Endothelial cell of umbilical vein (primary cell): ENCODE results near the gene YPEL5. TPM values are rescaled to one million over a fixed set of nuclear protein-coding genes. Genes with fewer than 3 reads are reported as not detected.

Experiments
- BruUV-seq: library from RNA; stranded (reverse); fragments of 400-500 nt; replicated peaks from 2 replicates; lab custom pipeline; 2021; lab: Mats Ljungman, UMichigan
- CTCF ChIA-PET: fragments of 300-600, 350-600 bp; sonication (Branson Sonifier 250); formaldehyde crosslinking; loops from one replicate; lab custom pipeline; 2021; ENCODE audit warnings: antibody characterized with exemption, inconsistent platforms; lab: Charles Lee
- POLR2A ChIA-PET: fragments of 300-600, 350-600 bp; sonication (Branson Sonifier 250); formaldehyde crosslinking; loops from one replicate; lab custom pipeline; 2021; ENCODE audit warnings: antibody characterized with exemption, inconsistent platforms; lab: Charles Lee
- DNase-seq: peaks from one replicate; pipeline ENCODE4 v3.0.0-alpha.2; 2011; ENCODE audit warnings: low read depth, low spot score
- FAIRE-seq: peaks from 2 replicates; lab custom pipeline; 2011; peaks lifted over from hg19 to GRCh38; lab: Jason Lieb, UNC
- H2AFZ ChIP-seq: 2 replicates; pipeline ENCODE4 v1.6.0; 2012; ENCODE audit warnings: low read depth, low read length, control low read depth, inconsistent platforms
- H3K27ac ChIP-seq: 2 replicates; pipeline ENCODE4 v1.5.1; 2011; ENCODE audit warnings: low read depth, mild to moderate bottlenecking, control low read depth, low read length, moderate library complexity; ENCODE audit not compliant: insufficient read depth
- H3K27me3 ChIP-seq, 2 experiments: 2 replicates each; pipeline versions ENCODE4 v1.6.0 to v1.6.1; 2011; ENCODE audit warnings: low read length in 2 of 2, mixed read lengths in 1 of 2; ENCODE audit not compliant: control insufficient read depth in 2 of 2, insufficient read depth in 2 of 2
- H3K36me3 ChIP-seq, 2 experiments: 2 replicates in 1 of 2; 3 replicates in 1 of 2; pipeline ENCODE4 v1.5.1; 2011; ENCODE audit warnings: low read length in 2 of 2, mild to moderate bottlenecking in 1 of 2, moderate library complexity in 1 of 2; ENCODE audit not compliant: control insufficient read depth in 2 of 2, insufficient read depth in 2 of 2; ENCODE audit errors: extremely low read depth in 1 of 2
- H3K4me1 ChIP-seq: 3 replicates; pipeline ENCODE4 v1.5.1; 2011; ENCODE audit warnings: mild to moderate bottlenecking, low read length; ENCODE audit not compliant: control insufficient read depth, insufficient read depth; ENCODE audit errors: extremely low read depth
- H3K4me2 ChIP-seq: 2 replicates; pipeline ENCODE4 v1.6.1; 2011; ENCODE audit warnings: low read length, control low read depth, mixed read lengths; ENCODE audit not compliant: insufficient read depth
- H3K4me3 ChIP-seq, 3 experiments: fragments of 200-600 bp in 1 of 3; sonication (generic), shearing (Covaris generic) in 1 of 3; replicated peaks in 1 of 3; 2 replicates each; pipeline ENCODE4 v1.5.1; 2011 to 2016; ENCODE audit warnings: control low read depth in 3 of 3, low read length in 3 of 3, mild to moderate bottlenecking in 2 of 3, inconsistent platforms in 1 of 3, low read depth in 1 of 3, moderate library complexity in 1 of 3; ENCODE audit not compliant: insufficient read depth in 1 of 3
- H3K79me2 ChIP-seq: 2 replicates; pipeline ENCODE4 v1.6.0; 2012; ENCODE audit warnings: low read length, inconsistent platforms; ENCODE audit not compliant: control insufficient read depth, insufficient read depth
- H3K9ac ChIP-seq: replicated peaks from 2 replicates; pipeline ENCODE3; 2011; ENCODE audit warnings: low read length, control low read depth; ENCODE audit not compliant: insufficient read depth; ENCODE audit errors: extremely low read depth
- H3K9me1 ChIP-seq: replicated peaks from 3 replicates; pipeline ENCODE4 v1.6.0; 2011; ENCODE audit warnings: mild to moderate bottlenecking, low read length; ENCODE audit not compliant: control insufficient read depth, insufficient read depth; ENCODE audit errors: extremely low read depth
- H3K9me3 ChIP-seq: replicated peaks from 2 replicates; pipeline ENCODE4 v1.5.1; 2012; ENCODE audit warnings: low read length, inconsistent platforms; ENCODE audit not compliant: control insufficient read depth, insufficient read depth
- H4K20me1 ChIP-seq: replicated peaks from 2 replicates; pipeline ENCODE3; 2011; ENCODE audit warnings: mild to moderate bottlenecking, low read length; ENCODE audit not compliant: control insufficient read depth, insufficient read depth; ENCODE audit errors: extremely low read depth
- FOS ChIP-seq: IDR thresholded peaks from 2 replicates; pipeline ENCODE4 v1.6.1; 2011; ENCODE audit warnings: mild to moderate bottlenecking, low read length, moderate library complexity, borderline replicate concordance; ENCODE audit not compliant: insufficient read depth
- JUN ChIP-seq: IDR thresholded peaks from 2 replicates; pipeline ENCODE4 v1.6.1; 2011; ENCODE audit warnings: borderline replicate concordance, low read depth; ENCODE audit not compliant: insufficient read length, insufficient read depth
- POLR2A ChIP-seq: IDR thresholded peaks from 2 replicates; pipeline ENCODE4 v1.6.1; 2012; ENCODE audit warnings: low read depth, mild to moderate bottlenecking, control low read depth, low read length
- POLR2AphosphoS5 ChIP-seq: IDR thresholded peaks from 2 replicates; pipeline ENCODE4 v1.6.1; 2012; ENCODE audit warnings: low read depth, mild to moderate bottlenecking, control low read depth, low read length, moderate library complexity; ENCODE audit not compliant: insufficient read depth
- dilution Hi-C: fragments of 300-500 bp; cut with MboI; formaldehyde crosslinking; loops from one replicate; pipeline ENCODE4 v1.15.0; 2019; ENCODE audit warnings: low sequenced_read_pairs; ENCODE audit not compliant: extremely low pct_ligation_motif_present
- intact Hi-C: fragments of 100-400 bp; cut with micrococcal nuclease; formaldehyde crosslinking; loops from one replicate; pipeline ENCODE4 v1.10.0; 2022
- polyA plus RNA-seq, 4 experiments: library from polyadenylated mRNA; depleted of rRNA in 3 of 4; stranded (reverse) in 3 of 4; unstranded in 1 of 4; fragments of >200 nt; gene quantifications; 2 replicates each; pipeline versions ENCODE4 v1.2.1 to v1.2.3, GENCODE V29; 2011 to 2012; ENCODE audit warnings: missing spikeins in 1 of 4
- total RNA-seq: library from RNA; stranded (reverse); gene quantifications from 2 replicates; pipeline ENCODE4 v1.2.3, GENCODE V29; 2021
- TF ChIP-seq, protein P1 (sequence below): IDR thresholded peaks from 2 replicates; pipeline ENCODE4 v1.6.1; 2011; ENCODE audit not compliant: insufficient read depth, insufficient read length
- TF ChIP-seq, protein P2 (sequence below), 2 donors: IDR thresholded peaks; 1 replicate in 1 of 2; 2 replicates in 1 of 2; pipeline ENCODE4 v1.5.1; 2011; ENCODE audit warnings: low read length in 2 of 2, mild to moderate bottlenecking in 2 of 2, moderate library complexity in 2 of 2, control low read depth in 1 of 2, inconsistent platforms in 1 of 2, low read depth in 1 of 2; ENCODE audit not compliant: insufficient read depth in 1 of 2; ENCODE audit errors: extremely low read depth in 1 of 2

Gene YPEL5
- total and polyA plus RNA-seq, 2 donors (not counting 3 experiments of a cell fraction or from before 2014, with no cell fraction given) = 49.5 to 62.0 TPM

DNA sequence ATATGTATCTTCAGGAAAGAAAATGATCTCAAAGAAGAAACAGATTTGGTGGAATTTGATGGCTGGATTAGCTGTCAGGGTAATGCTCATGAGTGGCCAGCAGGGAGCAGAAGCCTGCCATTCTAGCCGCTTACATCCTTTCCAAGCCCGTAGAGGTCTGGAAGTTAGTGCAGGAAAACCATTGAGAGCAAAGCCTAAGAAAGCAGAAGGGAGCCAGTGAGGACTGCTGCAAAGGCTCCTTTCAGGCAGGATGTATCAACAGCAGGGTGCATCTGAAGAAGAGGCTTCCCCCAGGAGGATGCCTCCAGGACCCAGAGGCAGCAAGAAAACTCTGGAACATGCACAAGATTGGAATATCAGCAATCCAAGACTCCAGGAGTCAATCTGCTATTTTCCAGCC lies 61.6 kb downstream of the YPEL5 start:
- no peaks in the 10 kb centered on the region for H3K9me1 ChIP-seq
- POLR2A ChIA-PET = no interaction called here
- dilution Hi-C loops = no loop called here
- peaks cover 0 to 2% of the 10 kb centered on the region in 2 experiments for H3K27me3 ChIP-seq
- no peak overlapping the region for H2AFZ ChIP-seq
- intact Hi-C loops = loop anchor here (1.0 to 5.0 kb wide), 5 partner anchors 43 to 654 kb away; partner anchors contain the start of gene LCLAT1
- CTCF ChIA-PET = interaction anchor here (0.7 to 9.8 kb wide), 31 partner anchors 8 to 962 kb away, joined by 3 to 274 read pairs (median 5); partner anchors contain the start of gene LCLAT1
- H3K27ac ChIP-seq = no peak overlapping the region
- H3K4me2 ChIP-seq = no peak overlapping the region
- no peaks in the 10 kb centered on the region for H3K79me2 ChIP-seq
- no peaks in the 10 kb centered on the region for H3K9me3 ChIP-seq
- no peaks in the 10 kb centered on the region for H3K36me3 ChIP-seq
- no peak overlapping the region for H3K4me3 ChIP-seq
- BruUV-seq = no TSS peak
- no peaks in the 10 kb centered on the region for H4K20me1 ChIP-seq
- H3K9ac ChIP-seq = no peak overlapping the region
- FAIRE-seq (peak; percentile 93), DNase-seq (peak; percentile 69)
- H3K4me1 ChIP-seq = no peaks in the 10 kb centered on the region
- TF ChIP-seq, protein P1, sequence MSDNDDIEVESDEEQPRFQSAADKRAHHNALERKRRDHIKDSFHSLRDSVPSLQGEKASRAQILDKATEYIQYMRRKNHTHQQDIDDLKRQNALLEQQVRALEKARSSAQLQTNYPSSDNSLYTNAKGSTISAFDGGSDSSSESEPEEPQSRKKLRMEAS = no peak
- TF ChIP-seq POLR2A (no peak), JUN (no peak), POLR2AphosphoS5 (no peak), FOS (no peak)
- TF ChIP-seq, protein P2, sequence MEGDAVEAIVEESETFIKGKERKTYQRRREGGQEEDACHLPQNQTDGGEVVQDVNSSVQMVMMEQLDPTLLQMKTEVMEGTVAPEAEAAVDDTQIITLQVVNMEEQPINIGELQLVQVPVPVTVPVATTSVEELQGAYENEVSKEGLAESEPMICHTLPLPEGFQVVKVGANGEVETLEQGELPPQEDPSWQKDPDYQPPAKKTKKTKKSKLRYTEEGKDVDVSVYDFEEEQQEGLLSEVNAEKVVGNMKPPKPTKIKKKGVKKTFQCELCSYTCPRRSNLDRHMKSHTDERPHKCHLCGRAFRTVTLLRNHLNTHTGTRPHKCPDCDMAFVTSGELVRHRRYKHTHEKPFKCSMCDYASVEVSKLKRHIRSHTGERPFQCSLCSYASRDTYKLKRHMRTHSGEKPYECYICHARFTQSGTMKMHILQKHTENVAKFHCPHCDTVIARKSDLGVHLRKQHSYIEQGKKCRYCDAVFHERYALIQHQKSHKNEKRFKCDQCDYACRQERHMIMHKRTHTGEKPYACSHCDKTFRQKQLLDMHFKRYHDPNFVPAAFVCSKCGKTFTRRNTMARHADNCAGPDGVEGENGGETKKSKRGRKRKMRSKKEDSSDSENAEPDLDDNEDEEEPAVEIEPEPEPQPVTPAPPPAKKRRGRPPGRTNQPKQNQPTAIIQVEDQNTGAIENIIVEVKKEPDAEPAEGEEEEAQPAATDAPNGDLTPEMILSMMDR (IDR thresholded peaks at IDR 0.05; ENCODE audit: extremely low read depth in 1 of 2, insufficient read depth in 1 of 2, low read depth in 1 of 2, low read length in 2 of 2) = peak; percentile 80 to 85
